HCT116 (cell line): ENCODE data around the gene LCNL1. TPM values are rescaled to one million over a fixed set of nuclear protein-coding genes. Genes with fewer than 3 reads are reported as not detected.
A peak's percentile ranks its signal among the peaks of the same experiment; 100 is the strongest.

Experiments
- ATAC-seq: fragments of 200-7000 bp; cut with Tn5 transposase; 2 replicates; pipeline ENCODE4 v1.9.1; 2020; ENCODE audit warnings: mild to moderate bottlenecking, moderate library complexity
- BruUV-seq: library from RNA; stranded (reverse); fragments of 400-500 nt; replicated peaks from 2 replicates; lab custom pipeline; 2021; lab: Mats Ljungman, UMichigan
- CTCF ChIA-PET: fragments of 300-600 bp; sonication (Branson Sonifier 250); formaldehyde crosslinking; loops from one replicate; lab custom pipeline; 2021; ENCODE audit warnings: antibody characterized with exemption; lab: Charles Lee
- POLR2A ChIA-PET: fragments of 300-600, 350-600 bp; sonication (Branson Sonifier 250); formaldehyde crosslinking; loops from one replicate; lab custom pipeline; 2021; ENCODE audit warnings: antibody characterized with exemption; lab: Charles Lee
- RAD21 ChIA-PET, 2 experiments: fragments of 300-600 bp; sonication (Branson Sonifier 250); formaldehyde crosslinking; loops; one replicate each; lab custom pipeline; 2023; ENCODE audit warnings: low total read pairs in 2 of 2; ENCODE audit not compliant: uncharacterized antibody in 2 of 2, unreplicated experiment in 2 of 2, low non-redundant PET in 1 of 2; lab: Charles Lee
- DNase-seq: peaks from one replicate; pipeline ENCODE4 v3.0.0-alpha.2; 2010; ENCODE audit warnings: low read depth, low spot score
- H2AFZ ChIP-seq: fragments of 200-600 bp; shearing (Covaris generic), sonication (generic); 2 replicates; pipeline ENCODE4 v1.6.1; 2017; ENCODE audit warnings: low read depth, mixed run types, mixed read lengths, antibody characterized with exemption, low read length; ENCODE audit not compliant: poor library complexity, severe bottlenecking
- H3K27ac ChIP-seq: 2 replicates; pipeline ENCODE4 v1.5.1; 2012; ENCODE audit warnings: low read depth, low read length
- H3K27me3 ChIP-seq: fragments of 200-600 bp; sonication (generic); 2 replicates; pipeline ENCODE4 v1.6.1; 2016; ENCODE audit warnings: mixed run types, low read length, mixed read lengths; ENCODE audit not compliant: insufficient read depth
- H3K36me3 ChIP-seq, 2 experiments: fragments of 200-500 bp in 1 of 2; fragments of 200-600 bp in 1 of 2; sonication (Bioruptor generic) in 1 of 2; sonication (generic) in 1 of 2; 2 replicates each; pipeline versions ENCODE4 v1.5.1 to v1.6.1; 2014 to 2016; ENCODE audit warnings: low read length in 2 of 2, inconsistent platforms in 1 of 2, mixed read lengths in 1 of 2, mixed run types in 1 of 2; ENCODE audit not compliant: insufficient read depth in 2 of 2, control insufficient read depth in 1 of 2
- H3K4me1 ChIP-seq, 2 experiments: fragments of 200-600 bp in 1 of 2; sonication (generic) in 1 of 2; 2 replicates each; pipeline versions ENCODE4 v1.5.1 to v1.6.1; 2012 to 2017; ENCODE audit warnings: low read length in 2 of 2, inconsistent platforms in 1 of 2, mild to moderate bottlenecking in 1 of 2, mixed read lengths in 1 of 2, mixed run types in 1 of 2, moderate library complexity in 1 of 2; ENCODE audit not compliant: insufficient read depth in 2 of 2, control insufficient read depth in 1 of 2
- H3K4me2 ChIP-seq: fragments of 200-600 bp; sonication (generic); 2 replicates; pipeline ENCODE4 v1.6.1; 2017; ENCODE audit warnings: mixed run types, low read length, mixed read lengths
- H3K4me3 ChIP-seq, 2 experiments: fragments of 200-600 bp in 1 of 2; sonication (generic) in 1 of 2; replicated peaks in 1 of 2; 2 replicates each; pipeline ENCODE4 v1.5.1; 2011 to 2016; ENCODE audit warnings: low read length in 2 of 2, control low read depth in 1 of 2, low read depth in 1 of 2, mild to moderate bottlenecking in 1 of 2, mixed read lengths in 1 of 2, mixed run types in 1 of 2
- H3K79me2 ChIP-seq: fragments of 200-600 bp; sonication (generic); 2 replicates; pipeline ENCODE4 v1.6.1; 2017; ENCODE audit warnings: mild to moderate bottlenecking, mixed run types, low read length, moderate library complexity, mixed read lengths; ENCODE audit not compliant: insufficient read depth
- H3K9ac ChIP-seq: fragments of 200-600 bp; sonication (generic); 2 replicates; pipeline ENCODE4 v1.6.1; 2016; ENCODE audit warnings: low read length, mixed read lengths
- H3K9me2 ChIP-seq: fragments of 200-600 bp; sonication (generic), shearing (Covaris generic); 2 replicates; pipeline ENCODE4 v1.6.1; 2017; ENCODE audit warnings: mixed run types, mild to moderate bottlenecking, moderate library complexity; ENCODE audit not compliant: insufficient read depth
- H3K9me3 ChIP-seq, 2 experiments: fragments of 200-500 bp in 1 of 2; fragments of 200-600 bp in 1 of 2; sonication (Bioruptor generic) in 1 of 2; sonication (generic) in 1 of 2; 2 replicates each; pipeline ENCODE4 v1.6.1; 2014 to 2017; ENCODE audit warnings: low read length in 2 of 2, mixed read lengths in 2 of 2, inconsistent platforms in 1 of 2, low read depth in 1 of 2, mild to moderate bottlenecking in 1 of 2, mixed run types in 1 of 2, moderate library complexity in 1 of 2; ENCODE audit not compliant: control insufficient read depth in 1 of 2, insufficient read depth in 1 of 2
- H4K20me1 ChIP-seq: fragments of 200-600 bp; sonication (generic), shearing (Covaris generic); 2 replicates; pipeline ENCODE4 v1.6.1; 2017; ENCODE audit warnings: mixed run types, mild to moderate bottlenecking, moderate library complexity; ENCODE audit not compliant: insufficient read depth
- SRF ChIP-seq: IDR thresholded peaks from 2 replicates; pipeline ENCODE4 v1.6.1; 2012; ENCODE audit warnings: low read depth
- intact Hi-C: fragments of 100-400 bp; cut with micrococcal nuclease; formaldehyde crosslinking; loops from 2 replicates; pipeline ENCODE4 v1.10.0; 2022
- total RNA-seq: library from RNA; stranded (reverse); gene quantifications from one replicate; pipeline ENCODE4 v1.2.1, GENCODE V29; 2021; ENCODE audit not compliant: unreplicated experiment
- TF ChIP-seq, protein P1 (sequence below), 3 experiments: fragments of 200-600 bp in 1 of 3; sonication (generic) in 1 of 3; IDR thresholded peaks in 2 of 3; conservative IDR thresholded peaks in 1 of 3; 2 replicates each; pipeline ENCODE4 v1.5.1; 2012 to 2017; ENCODE audit warnings: low read depth in 2 of 3, low read length in 2 of 3, antibody characterized with exemption in 1 of 3, borderline replicate concordance in 1 of 3, control low read depth in 1 of 3, mild to moderate bottlenecking in 1 of 3, mixed read lengths in 1 of 3, mixed run types in 1 of 3, moderate library complexity in 1 of 3; ENCODE audit not compliant: insufficient read depth in 1 of 3

Gene LCNL1
- total RNA-seq, 1 experiment from 2014 or later = 0.44 TPM

- TF ChIP-seq, protein P1, sequence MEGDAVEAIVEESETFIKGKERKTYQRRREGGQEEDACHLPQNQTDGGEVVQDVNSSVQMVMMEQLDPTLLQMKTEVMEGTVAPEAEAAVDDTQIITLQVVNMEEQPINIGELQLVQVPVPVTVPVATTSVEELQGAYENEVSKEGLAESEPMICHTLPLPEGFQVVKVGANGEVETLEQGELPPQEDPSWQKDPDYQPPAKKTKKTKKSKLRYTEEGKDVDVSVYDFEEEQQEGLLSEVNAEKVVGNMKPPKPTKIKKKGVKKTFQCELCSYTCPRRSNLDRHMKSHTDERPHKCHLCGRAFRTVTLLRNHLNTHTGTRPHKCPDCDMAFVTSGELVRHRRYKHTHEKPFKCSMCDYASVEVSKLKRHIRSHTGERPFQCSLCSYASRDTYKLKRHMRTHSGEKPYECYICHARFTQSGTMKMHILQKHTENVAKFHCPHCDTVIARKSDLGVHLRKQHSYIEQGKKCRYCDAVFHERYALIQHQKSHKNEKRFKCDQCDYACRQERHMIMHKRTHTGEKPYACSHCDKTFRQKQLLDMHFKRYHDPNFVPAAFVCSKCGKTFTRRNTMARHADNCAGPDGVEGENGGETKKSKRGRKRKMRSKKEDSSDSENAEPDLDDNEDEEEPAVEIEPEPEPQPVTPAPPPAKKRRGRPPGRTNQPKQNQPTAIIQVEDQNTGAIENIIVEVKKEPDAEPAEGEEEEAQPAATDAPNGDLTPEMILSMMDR (IDR thresholded peaks at IDR 0.05 in 2 of 3, conservative IDR thresholded peaks at IDR 0.05 in 1 of 3; ENCODE audit: borderline replicate concordance in 1 of 3, insufficient read depth in 1 of 3, low read depth in 2 of 3, low read length in 2 of 3) = no peak
Observed at GRCh38 chr9:136977649-136978072, 5.1 kb upstream of the LCNL1 start (continued).

DNA sequence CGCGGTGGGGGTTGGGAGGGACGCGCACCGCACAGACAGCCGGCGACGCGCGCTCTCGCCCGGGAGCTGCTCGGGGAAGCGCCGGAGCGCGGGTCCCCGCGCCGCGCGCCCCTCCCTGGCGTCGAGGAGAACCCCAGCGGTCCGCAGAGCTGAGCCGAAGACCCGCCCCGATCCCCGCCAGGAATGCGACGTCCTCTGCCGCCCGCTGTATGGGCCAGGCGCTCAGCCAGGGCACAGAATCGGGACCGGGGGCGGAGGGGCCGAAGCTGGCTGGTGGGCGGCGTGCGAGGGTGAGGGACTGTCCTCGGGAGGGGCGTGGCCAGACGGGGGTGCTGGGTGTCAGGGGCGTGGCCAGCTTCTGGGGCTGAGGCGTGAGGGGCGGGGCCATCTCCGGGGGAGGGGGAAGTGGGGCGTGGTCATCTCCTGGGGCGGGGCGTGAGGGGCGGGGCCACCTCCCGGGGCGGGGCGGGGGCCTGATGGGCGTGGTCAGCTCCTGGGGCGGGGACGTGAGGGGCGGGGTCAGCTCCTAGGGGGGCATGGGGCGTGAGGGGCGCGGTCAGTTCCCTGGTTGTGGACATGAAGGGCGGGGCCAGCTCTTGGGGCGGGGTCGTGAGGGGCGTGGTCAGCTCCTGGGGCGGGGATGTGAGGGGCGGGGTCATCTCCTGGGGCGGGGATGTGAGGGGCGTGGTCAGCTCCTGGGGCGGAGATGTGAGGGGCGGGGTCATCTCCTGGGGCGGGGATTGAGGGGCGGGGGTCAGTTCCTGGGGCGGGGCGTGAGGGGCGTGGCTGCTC, 4.5 kb upstream of the LCNL1 start:
- Histone ChIP-seq H2AFZ (no peak overlapping the region), H3K9ac (peak overlapping the region; percentile 40; the same call in 1 of the 2 replicates)

More for the DNA sequence above, 4.5 kb upstream of the LCNL1 start:
- DNase-seq (no peak), ATAC-seq (peak; percentile 63)
- intact Hi-C loops = no loop called here
- TF ChIP-seq SRF = no peak
- ChIA-PET CTCF (interaction anchor here (0.6 to 3.0 kb wide), 8 partner anchors 12 to 137 kb away, joined by 3 to 11 read pairs (median 4); no protein-coding TSS in a partner anchor), POLR2A (interaction anchor here (0.6 to 1.4 kb wide), 5 partner anchors 9 to 481 kb away, joined by 3 to 6 read pairs (median 5); partner anchors contain the start of genes ENTPD2 and PAXX), RAD21 (no interaction called here)
- no peaks in the 10 kb centered on the region for H3K9me2 ChIP-seq
- peak overlapping the region; percentile 67 for H3K4me2 ChIP-seq
- H3K36me3 ChIP-seq = no peaks in the 10 kb centered on the region
- H4K20me1 ChIP-seq = no peaks in the 10 kb centered on the region
- no peaks in the 10 kb centered on the region for H3K9me3 ChIP-seq
- H3K27me3 ChIP-seq = no peaks in the 10 kb centered on the region
- H3K4me3 ChIP-seq = peak overlapping the region; percentile 24 to 46; a peak in 3 of 4 replicates
- peaks cover 2 to 32% of the 10 kb centered on the region in 2 experiments; a peak in 3 of 4 replicates for H3K4me1 ChIP-seq
- no TSS peak for BruUV-seq
- peak overlapping the region; percentile 51; the same call in 1 of the 2 replicates for H3K27ac ChIP-seq
- no peaks in the 10 kb centered on the region for H3K79me2 ChIP-seq
